MCF 10A (cell line): Measurements from ENCODE around the gene MLC1. TPM values are rescaled to one million over a fixed set of nuclear protein-coding genes. Genes with fewer than 3 reads are reported as not detected.

Experiments used
- BruUV-seq: library from RNA; stranded (reverse); fragments of 400-500 nt; replicated peaks from 2 replicates; lab custom pipeline; 2021; lab: Mats Ljungman, UMichigan
- CTCF ChIA-PET: fragments of 300-600 bp; sonication (Branson Sonifier 250); formaldehyde crosslinking; extraction: SDS; loops from one replicate; lab custom pipeline; 2021; ENCODE audit warnings: antibody characterized with exemption, inconsistent platforms; lab: Yijun Ruan, JAX
- POLR2A ChIA-PET: fragments of 300-600, 350-650 bp; sonication (Branson Sonifier 250); formaldehyde crosslinking; extraction: SDS; loops from one replicate; lab custom pipeline; 2020; ENCODE audit warnings: antibody characterized with exemption, inconsistent platforms; lab: Yijun Ruan, JAX
- DNase-seq: peaks from one replicate; pipeline ENCODE4 v3.0.0-alpha.2; 2018; ENCODE audit not compliant: unreplicated experiment
- H3K27ac Mint-ChIP-seq: one replicate; pipeline ENCODE4 v1.8.0; 2022; ENCODE audit warnings: mild to moderate bottlenecking, low read depth, mixed read lengths; ENCODE audit not compliant: unreplicated experiment
- H3K27me3 Mint-ChIP-seq: one replicate; pipeline ENCODE4 v1.8.0; 2022; ENCODE audit warnings: mixed read lengths; ENCODE audit not compliant: insufficient read depth, unreplicated experiment
- H3K36me3 Mint-ChIP-seq: one replicate; pipeline ENCODE4 v1.8.0; 2022; ENCODE audit warnings: mild to moderate bottlenecking, moderate library complexity, mixed read lengths; ENCODE audit not compliant: insufficient read depth, unreplicated experiment
- H3K4me1 Mint-ChIP-seq: one replicate; pipeline ENCODE4 v1.8.0; 2022; ENCODE audit warnings: mixed read lengths; ENCODE audit not compliant: insufficient read depth, unreplicated experiment
- H3K4me3 Mint-ChIP-seq: one replicate; pipeline ENCODE4 v1.8.0; 2022; ENCODE audit warnings: mild to moderate bottlenecking, moderate library complexity, mixed read lengths; ENCODE audit not compliant: unreplicated experiment
- H3K9me3 Mint-ChIP-seq: one replicate; pipeline ENCODE4 v1.8.0; 2022; ENCODE audit warnings: mixed read lengths; ENCODE audit not compliant: unreplicated experiment
- intact Hi-C: fragments of 100-400 bp; cut with micrococcal nuclease; formaldehyde crosslinking; loops from 2 replicates; pipeline ENCODE4 v1.14.1; 2022
- total RNA-seq: library from RNA; stranded (reverse); gene quantifications from 2 replicates; pipeline ENCODE4 v1.2.3, GENCODE V29; 2022
- TF ChIP-seq, protein P1 (sequence below): fragments of 200-600 bp; IDR thresholded peaks from one replicate; pipeline ENCODE4 v1.8.0; 2022; ENCODE audit warnings: antibody characterized with exemption, mild to moderate bottlenecking; ENCODE audit not compliant: unreplicated experiment

Gene MLC1
- total RNA-seq, 1 experiment from 2014 or later: not detected

GRCh38 chr22:50062509-50063135 is 22.6 kb downstream of the MLC1 start:
- H3K36me3 Mint-ChIP-seq: no peaks in the 10 kb centered on the region
- POLR2A ChIA-PET: no interaction called here

GRCh38 chr22:50061824-50062355 is 23.3 kb downstream of the MLC1 start:
- TF ChIP-seq, protein P1, sequence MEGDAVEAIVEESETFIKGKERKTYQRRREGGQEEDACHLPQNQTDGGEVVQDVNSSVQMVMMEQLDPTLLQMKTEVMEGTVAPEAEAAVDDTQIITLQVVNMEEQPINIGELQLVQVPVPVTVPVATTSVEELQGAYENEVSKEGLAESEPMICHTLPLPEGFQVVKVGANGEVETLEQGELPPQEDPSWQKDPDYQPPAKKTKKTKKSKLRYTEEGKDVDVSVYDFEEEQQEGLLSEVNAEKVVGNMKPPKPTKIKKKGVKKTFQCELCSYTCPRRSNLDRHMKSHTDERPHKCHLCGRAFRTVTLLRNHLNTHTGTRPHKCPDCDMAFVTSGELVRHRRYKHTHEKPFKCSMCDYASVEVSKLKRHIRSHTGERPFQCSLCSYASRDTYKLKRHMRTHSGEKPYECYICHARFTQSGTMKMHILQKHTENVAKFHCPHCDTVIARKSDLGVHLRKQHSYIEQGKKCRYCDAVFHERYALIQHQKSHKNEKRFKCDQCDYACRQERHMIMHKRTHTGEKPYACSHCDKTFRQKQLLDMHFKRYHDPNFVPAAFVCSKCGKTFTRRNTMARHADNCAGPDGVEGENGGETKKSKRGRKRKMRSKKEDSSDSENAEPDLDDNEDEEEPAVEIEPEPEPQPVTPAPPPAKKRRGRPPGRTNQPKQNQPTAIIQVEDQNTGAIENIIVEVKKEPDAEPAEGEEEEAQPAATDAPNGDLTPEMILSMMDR: no peak
- intact Hi-C loops: no loop called here
- Mint-ChIP-seq H3K27me3 (no peaks in the 10 kb centered on the region), H3K27ac (no peak overlapping the region), H3K36me3 (no peaks in the 10 kb centered on the region), H3K4me1 (no peaks in the 10 kb centered on the region), H3K4me3 (no peak overlapping the region), H3K9me3 (no peaks in the 10 kb centered on the region)
- BruUV-seq: no TSS peak
- CTCF ChIA-PET: no interaction called here
- POLR2A ChIA-PET: no interaction called here
- no peak for DNase-seq

More at GRCh38 chr22:50062509-50063135, 22.6 kb downstream of the MLC1 start:
- no peak overlapping the region for H3K27ac Mint-ChIP-seq
- no TSS peak for BruUV-seq
- DNase-seq: no peak
- TF ChIP-seq, protein P1: no peak
- H3K27me3 Mint-ChIP-seq: no peaks in the 10 kb centered on the region
- H3K4me3 Mint-ChIP-seq: no peak overlapping the region
- H3K9me3 Mint-ChIP-seq: no peaks in the 10 kb centered on the region
- intact Hi-C loops: no loop called here
- CTCF ChIA-PET: no interaction called here
- no peaks in the 10 kb centered on the region for H3K4me1 Mint-ChIP-seq

- Mint-ChIP-seq H3K27ac (no peak overlapping the region), H3K36me3 (no peaks in the 10 kb centered on the region), H3K4me1 (no peaks in the 10 kb centered on the region), H3K27me3 (no peaks in the 10 kb centered on the region), H3K9me3 (no peaks in the 10 kb centered on the region), H3K4me3 (no peak overlapping the region)
- BruUV-seq: no TSS peak
- no peak for DNase-seq
- ChIA-PET POLR2A (no interaction called here), CTCF (no interaction called here)
- intact Hi-C loops: no loop called here
- TF ChIP-seq, protein P1: no peak
These were observed 23.9 kb downstream of the MLC1 start for GRCh38 chr22:50061141-50061823.

- no TSS peak for BruUV-seq
- no peaks in the 10 kb centered on the region for H3K9me3 Mint-ChIP-seq
- no peaks in the 10 kb centered on the region for H3K27me3 Mint-ChIP-seq
- DNase-seq: no peak
- no peak overlapping the region for H3K4me3 Mint-ChIP-seq
- no peaks in the 10 kb centered on the region for H3K4me1 Mint-ChIP-seq
- TF ChIP-seq, protein P1: no peak
- POLR2A ChIA-PET: interaction anchor here (0.7 kb wide), 1 partner anchor 43 kb away, joined by 3 read pairs; no protein-coding TSS in a partner anchor
- no peaks in the 10 kb centered on the region for H3K36me3 Mint-ChIP-seq
- no peak overlapping the region for H3K27ac Mint-ChIP-seq
- intact Hi-C loops: no loop called here
- CTCF ChIA-PET: no interaction called here
These were observed 24.6 kb downstream of the MLC1 start for GRCh38 chr22:50060441-50061140.
